Endothelial cell of umbilical vein (primary cell): ENCODE measurements around the gene DAZL. TPM values are rescaled to one million over a fixed set of nuclear protein-coding genes. Genes with fewer than 3 reads are reported as not detected.

Source experiments
- BruUV-seq: library from RNA; stranded (reverse); fragments of 400-500 nt; replicated peaks from 2 replicates; lab custom pipeline; 2021; lab: Mats Ljungman, UMichigan
- CTCF ChIA-PET: fragments of 300-600, 350-600 bp; sonication (Branson Sonifier 250); formaldehyde crosslinking; loops from one replicate; lab custom pipeline; 2021; ENCODE audit warnings: antibody characterized with exemption, inconsistent platforms; lab: Charles Lee
- POLR2A ChIA-PET: fragments of 300-600, 350-600 bp; sonication (Branson Sonifier 250); formaldehyde crosslinking; loops from one replicate; lab custom pipeline; 2021; ENCODE audit warnings: antibody characterized with exemption, inconsistent platforms; lab: Charles Lee
- DNase-seq: peaks from one replicate; pipeline ENCODE4 v3.0.0-alpha.2; 2011; ENCODE audit warnings: low read depth, low spot score
- FAIRE-seq: peaks from 2 replicates; lab custom pipeline; 2011; peaks lifted over from hg19 to GRCh38; lab: Jason Lieb, UNC
- H2AFZ ChIP-seq: 2 replicates; pipeline ENCODE4 v1.6.0; 2012; ENCODE audit warnings: low read depth, low read length, control low read depth, inconsistent platforms
- H3K27ac ChIP-seq: 2 replicates; pipeline ENCODE4 v1.5.1; 2011; ENCODE audit warnings: low read depth, mild to moderate bottlenecking, control low read depth, low read length, moderate library complexity; ENCODE audit not compliant: insufficient read depth
- H3K27me3 ChIP-seq, 2 experiments: 2 replicates each; pipeline versions ENCODE4 v1.6.0 to v1.6.1; 2011; ENCODE audit warnings: low read length in 2 of 2, mixed read lengths in 1 of 2; ENCODE audit not compliant: control insufficient read depth in 2 of 2, insufficient read depth in 2 of 2
- H3K36me3 ChIP-seq, 2 experiments: 2 replicates in 1 of 2; 3 replicates in 1 of 2; pipeline ENCODE4 v1.5.1; 2011; ENCODE audit warnings: low read length in 2 of 2, mild to moderate bottlenecking in 1 of 2, moderate library complexity in 1 of 2; ENCODE audit not compliant: control insufficient read depth in 2 of 2, insufficient read depth in 2 of 2; ENCODE audit errors: extremely low read depth in 1 of 2
- H3K4me1 ChIP-seq: 3 replicates; pipeline ENCODE4 v1.5.1; 2011; ENCODE audit warnings: mild to moderate bottlenecking, low read length; ENCODE audit not compliant: control insufficient read depth, insufficient read depth; ENCODE audit errors: extremely low read depth
- H3K4me2 ChIP-seq: 2 replicates; pipeline ENCODE4 v1.6.1; 2011; ENCODE audit warnings: low read length, control low read depth, mixed read lengths; ENCODE audit not compliant: insufficient read depth
- H3K4me3 ChIP-seq, 3 experiments: fragments of 200-600 bp in 1 of 3; sonication (generic), shearing (Covaris generic) in 1 of 3; replicated peaks in 1 of 3; 2 replicates each; pipeline ENCODE4 v1.5.1; 2011 to 2016; ENCODE audit warnings: control low read depth in 3 of 3, low read length in 3 of 3, mild to moderate bottlenecking in 2 of 3, inconsistent platforms in 1 of 3, low read depth in 1 of 3, moderate library complexity in 1 of 3; ENCODE audit not compliant: insufficient read depth in 1 of 3
- H3K79me2 ChIP-seq: 2 replicates; pipeline ENCODE4 v1.6.0; 2012; ENCODE audit warnings: low read length, inconsistent platforms; ENCODE audit not compliant: control insufficient read depth, insufficient read depth
- H3K9ac ChIP-seq: replicated peaks from 2 replicates; pipeline ENCODE3; 2011; ENCODE audit warnings: low read length, control low read depth; ENCODE audit not compliant: insufficient read depth; ENCODE audit errors: extremely low read depth
- H3K9me1 ChIP-seq: replicated peaks from 3 replicates; pipeline ENCODE4 v1.6.0; 2011; ENCODE audit warnings: mild to moderate bottlenecking, low read length; ENCODE audit not compliant: control insufficient read depth, insufficient read depth; ENCODE audit errors: extremely low read depth
- H3K9me3 ChIP-seq: replicated peaks from 2 replicates; pipeline ENCODE4 v1.5.1; 2012; ENCODE audit warnings: low read length, inconsistent platforms; ENCODE audit not compliant: control insufficient read depth, insufficient read depth
- H4K20me1 ChIP-seq: replicated peaks from 2 replicates; pipeline ENCODE3; 2011; ENCODE audit warnings: mild to moderate bottlenecking, low read length; ENCODE audit not compliant: control insufficient read depth, insufficient read depth; ENCODE audit errors: extremely low read depth
- CTCF ChIP-seq, 2 donors: IDR thresholded peaks; 1 replicate in 1 of 2; 2 replicates in 1 of 2; pipeline ENCODE4 v1.5.1; 2011; ENCODE audit warnings: low read length in 2 of 2, mild to moderate bottlenecking in 2 of 2, moderate library complexity in 2 of 2, control low read depth in 1 of 2, inconsistent platforms in 1 of 2, low read depth in 1 of 2; ENCODE audit not compliant: insufficient read depth in 1 of 2; ENCODE audit errors: extremely low read depth in 1 of 2
- EZH2 ChIP-seq: IDR thresholded peaks from 2 replicates; pipeline ENCODE4 v1.6.1; 2012; ENCODE audit warnings: borderline replicate concordance, low read depth, mild to moderate bottlenecking, moderate library complexity, low read length, inconsistent platforms; ENCODE audit not compliant: severe bottlenecking
- FOS ChIP-seq: IDR thresholded peaks from 2 replicates; pipeline ENCODE4 v1.6.1; 2011; ENCODE audit warnings: mild to moderate bottlenecking, low read length, moderate library complexity, borderline replicate concordance; ENCODE audit not compliant: insufficient read depth
- GATA2 ChIP-seq: IDR thresholded peaks from 2 replicates; pipeline ENCODE4 v1.7.0; 2011; ENCODE audit warnings: low read depth, mild to moderate bottlenecking, moderate library complexity, mixed read lengths, low read length; ENCODE audit not compliant: insufficient read length, insufficient read depth
- JUN ChIP-seq: IDR thresholded peaks from 2 replicates; pipeline ENCODE4 v1.6.1; 2011; ENCODE audit warnings: borderline replicate concordance, low read depth; ENCODE audit not compliant: insufficient read length, insufficient read depth
- MAX ChIP-seq: IDR thresholded peaks from 2 replicates; pipeline ENCODE4 v1.6.1; 2011; ENCODE audit not compliant: insufficient read depth, insufficient read length
- MYC ChIP-seq: IDR thresholded peaks from one replicate; pipeline ENCODE4 v1.6.1; 2011; ENCODE audit warnings: mild to moderate bottlenecking, low read depth, low read length
- POLR2A ChIP-seq: IDR thresholded peaks from 2 replicates; pipeline ENCODE4 v1.6.1; 2012; ENCODE audit warnings: low read depth, mild to moderate bottlenecking, control low read depth, low read length
- POLR2AphosphoS5 ChIP-seq: IDR thresholded peaks from 2 replicates; pipeline ENCODE4 v1.6.1; 2012; ENCODE audit warnings: low read depth, mild to moderate bottlenecking, control low read depth, low read length, moderate library complexity; ENCODE audit not compliant: insufficient read depth
- dilution Hi-C: fragments of 300-500 bp; cut with MboI; formaldehyde crosslinking; loops from one replicate; pipeline ENCODE4 v1.15.0; 2019; ENCODE audit warnings: low sequenced_read_pairs; ENCODE audit not compliant: extremely low pct_ligation_motif_present
- intact Hi-C: fragments of 100-400 bp; cut with micrococcal nuclease; formaldehyde crosslinking; loops from one replicate; pipeline ENCODE4 v1.10.0; 2022
- polyA plus RNA-seq, 4 experiments: library from polyadenylated mRNA; depleted of rRNA in 3 of 4; stranded (reverse) in 3 of 4; unstranded in 1 of 4; fragments of >200 nt; gene quantifications; 2 replicates each; pipeline versions ENCODE4 v1.2.1 to v1.2.3, GENCODE V29; 2011 to 2012; ENCODE audit warnings: missing spikeins in 1 of 4
- total RNA-seq: library from RNA; stranded (reverse); gene quantifications from 2 replicates; pipeline ENCODE4 v1.2.3, GENCODE V29; 2021

Gene DAZL
- total and polyA plus RNA-seq, 2 donors (not counting 3 experiments of a cell fraction or from before 2014, with no cell fraction given) = not detected

GRCh38 chr3:16587047-16587680 is 18.1 kb downstream of the DAZL start:
- Histone ChIP-seq H3K4me1 (no peaks in the 10 kb centered on the region), H3K27me3 (no peaks in the 10 kb centered on the region), H3K36me3 (no peaks in the 10 kb centered on the region), H3K27ac (no peak overlapping the region), H3K4me2 (no peak overlapping the region), H3K9ac (no peak overlapping the region), H3K9me1 (no peaks in the 10 kb centered on the region), H3K79me2 (no peaks in the 10 kb centered on the region), H4K20me1 (no peaks in the 10 kb centered on the region), H3K9me3 (no peaks in the 10 kb centered on the region), H3K4me3 (no peak overlapping the region), H2AFZ (no peak overlapping the region)
- dilution Hi-C loops = no loop called here
- no peak for DNase-seq
- FAIRE-seq = no peak
- ChIA-PET POLR2A (interaction anchor here (0.6 kb wide), 1 partner anchor 252 kb away, joined by 3 read pairs; no protein-coding TSS in a partner anchor), CTCF (interaction anchor here (0.9 to 3.4 kb wide), 5 partner anchors 9 to 298 kb away, joined by 3 to 12 read pairs (median 3); no protein-coding TSS in a partner anchor)
- BruUV-seq = no TSS peak
- intact Hi-C loops = no loop called here
- no peak for TF ChIP-seq CTCF (IDR thresholded peaks at IDR 0.05; ENCODE audit: extremely low read depth in 1 of 2, insufficient read depth in 1 of 2, low read depth in 1 of 2, low read length in 2 of 2)
- no peak for TF ChIP-seq GATA2
- TF ChIP-seq MYC = no peak
- no peak for TF ChIP-seq EZH2
- no peak for TF ChIP-seq MAX
- no peak for TF ChIP-seq FOS
- TF ChIP-seq JUN = no peak
- TF ChIP-seq POLR2A = no peak
- TF ChIP-seq POLR2AphosphoS5 = no peak
